GM19397 (cell line): Measurements from ENCODE around the gene SPECC1.
"Not testable (repeated sequence)": the region's sequence is repeated elsewhere in the genome, so short reads cannot be mapped to it uniquely, and the experiment has no call there.

ENCODE experiments used
- ATAC-seq: cut with Tn5 transposase; IDR thresholded peaks from one replicate; pipeline ENCODE4 v1.9.1; 2021; ENCODE audit warnings: mild to moderate bottlenecking, moderate library complexity; ENCODE audit not compliant: unreplicated experiment

The SPECC1 gene

GRCh38 chr17:20066253-20066652, 57.1 kb downstream of the SPECC1 start:
- ATAC-seq = no peak

- no peak for ATAC-seq
These were observed 58.6 kb downstream of the SPECC1 start for GRCh38 chr17:20067711-20068110.

GRCh38 chr17:20068445-20068844, 59.3 kb downstream of the SPECC1 start:
- ATAC-seq = no peak

GRCh38 chr17:20071824-20072691, 62.9 kb downstream of the SPECC1 start:
- no peak for ATAC-seq

GRCh38 chr17:20072692-20072992, 63.5 kb downstream of the SPECC1 start:
- ATAC-seq = no peak

- peak; percentile 48 for ATAC-seq
These were observed 64.2 kb downstream of the SPECC1 start for GRCh38 chr17:20073055-20073979.

- ATAC-seq = no peak
These were observed 64.8 kb downstream of the SPECC1 start for GRCh38 chr17:20074001-20074400.

- ATAC-seq = no peak
These were observed 65.3 kb downstream of the SPECC1 start for GRCh38 chr17:20074489-20074888.

GRCh38 chr17:20076137-20076536, 67.0 kb downstream of the SPECC1 start:
- ATAC-seq = not testable (repeated sequence)

- ATAC-seq = no peak
These were observed 69.0 kb downstream of the SPECC1 start for GRCh38 chr17:20077978-20078685.

GRCh38 chr17:20080513-20080912, 71.4 kb downstream of the SPECC1 start:
- no peak for ATAC-seq

- ATAC-seq = no peak
These were observed 74.1 kb downstream of the SPECC1 start for GRCh38 chr17:20083156-20083859.

GRCh38 chr17:20084621-20085282, 75.6 kb downstream of the SPECC1 start:
- no peak for ATAC-seq

GRCh38 chr17:20085283-20085845, 76.2 kb downstream of the SPECC1 start:
- ATAC-seq = no peak

GRCh38 chr17:20086416-20087076, 77.4 kb downstream of the SPECC1 start:
- ATAC-seq = no peak

- ATAC-seq = no peak
These were observed 78.5 kb downstream of the SPECC1 start for GRCh38 chr17:20087538-20088250.

GRCh38 chr17:20089756-20090547, 80.8 kb downstream of the SPECC1 start:
- no peak for ATAC-seq
